ENCODE results near the gene ATRNL1. TPM values are rescaled to one million over a fixed set of nuclear protein-coding genes. Genes with fewer than 3 reads are reported as not detected.

Gene ATRNL1
- total and polyA plus RNA-seq, 2 of the 8 experiments (the other 6 are each of a cell fraction or from before 2014, with no cell fraction given) = 5.1 to 17.6 TPM

DNA sequence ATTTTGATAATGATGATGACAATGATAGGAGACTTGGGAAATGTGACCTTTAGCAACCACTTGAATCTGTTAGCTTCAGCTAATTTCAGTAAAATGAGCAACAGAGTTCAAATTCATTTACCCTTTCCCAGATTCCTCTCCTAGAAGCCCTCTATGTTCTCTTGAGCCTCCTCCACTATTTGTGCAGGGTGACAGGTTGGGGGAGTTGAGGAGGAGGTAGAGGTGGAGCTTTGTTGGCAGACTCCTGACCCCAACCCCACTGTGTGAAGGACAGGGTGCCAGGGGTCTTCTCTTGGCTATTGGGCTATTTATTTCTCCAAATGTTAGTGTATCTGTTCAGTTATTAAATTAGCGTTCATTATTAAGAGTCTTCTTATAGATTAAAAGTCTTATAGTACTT, 757.5 kb downstream of the ATRNL1 start:
- TF ChIP-seq CTBP2 (IDR thresholded peaks at IDR 0.05; ENCODE audit: borderline replicate concordance, insufficient read depth, insufficient read length, low read length) = no peak
- H3K9me3 ChIP-seq (ENCODE audit: insufficient read depth in 2 of 2, low read depth in 1 of 2, low read length in 1 of 2) = no peaks in the 10 kb centered on the region

More for the DNA sequence above, 757.5 kb downstream of the ATRNL1 start:
- WGBS, 2 experiments (ENCODE audit: extremely low coverage in 1 of 2, insufficient coverage in 1 of 2, insufficient read length in 1 of 2, insufficient replicate concordance in 2 of 2, low coverage in 1 of 2, low lambda C conversion rate in 2 of 2, missing lambda C conversion rate in 1 of 2) = 100% methylated on average over 1 of the region's 1 CpG; no CpG with 5 or more reads in 1 of the 2 experiments
- FAIRE-seq (no peak), DNase-seq (ENCODE audit: low read depth in 1 of 2, low spot score in 2 of 2) (no peak)
- no peak overlapping the region for H3K9ac ChIP-seq (replicated peaks in 1 of 4; ENCODE audit: extremely low read depth in 1 of 4, low read depth in 3 of 4, low read length in 3 of 4)
- no peaks in the 10 kb centered on the region for H3K23me2 ChIP-seq (ENCODE audit: low read depth, low read length)
- CTCF ChIA-PET (ENCODE audit: partially characterized antibody) = interaction anchor here (0.6 to 1.2 kb wide), 3 partner anchors 51 to 1286 kb away, joined by 3 read pairs; no protein-coding TSS in a partner anchor
- H3K4me2 ChIP-seq (ENCODE audit: insufficient read depth in 1 of 2, low read depth in 2 of 2, low read length in 2 of 2) = no peak overlapping the region
- no peaks in the 10 kb centered on the region for H3K79me1 ChIP-seq (ENCODE audit: low read depth, low read length)
- no peak overlapping the region for H2BK5ac ChIP-seq (ENCODE audit: low read depth, low read length)
- no peak overlapping the region for H3K56ac ChIP-seq (replicated peaks; ENCODE audit: insufficient read length, low read depth, low read length)
- no peak overlapping the region for H2AK5ac ChIP-seq (ENCODE audit: low read depth, low read length)
- POLR2A ChIA-PET (ENCODE audit: partially characterized antibody) = no interaction called here
- H3K4me3 ChIP-seq (ENCODE audit: extremely low read depth in 1 of 4, insufficient read depth in 2 of 4, low read depth in 3 of 4, low read length in 4 of 4) = no peak overlapping the region
- H2BK15ac ChIP-seq (ENCODE audit: low read length) = no peak overlapping the region
- no peaks in the 10 kb centered on the region for H3K36me3 ChIP-seq (ENCODE audit: control insufficient read depth in 2 of 4, insufficient read depth in 4 of 4, low read length in 3 of 4)
- no peak overlapping the region for H4K8ac ChIP-seq (ENCODE audit: extremely low read depth, insufficient read depth, low read length)
- H4K20me1 ChIP-seq (replicated peaks in 1 of 2; ENCODE audit: control insufficient read depth in 1 of 2, insufficient read depth in 2 of 2, low read length in 2 of 2) = no peaks in the 10 kb centered on the region
- no peak overlapping the region for H3K14ac ChIP-seq (ENCODE audit: insufficient read length)
- H3K18ac ChIP-seq (ENCODE audit: extremely low read depth, low read length) = no peak overlapping the region
- H2BK20ac ChIP-seq (ENCODE audit: low read length) = no peak overlapping the region
- H3K79me2 ChIP-seq (ENCODE audit: control insufficient read depth in 1 of 2, insufficient read depth in 2 of 2, low read length in 2 of 2) = no peaks in the 10 kb centered on the region
- H3K27ac ChIP-seq (ENCODE audit: low read depth, low read length) = no peak overlapping the region
- H3K27me3 ChIP-seq (replicated peaks in 1 of 4; ENCODE audit: control insufficient read depth in 3 of 4, extremely low read depth in 1 of 4, insufficient read depth in 3 of 4, low read length in 3 of 4) = no peaks in the 10 kb centered on the region
- no peak overlapping the region for H2BK12ac ChIP-seq (ENCODE audit: low read depth, low read length)
- H4K5ac ChIP-seq (ENCODE audit: insufficient read length, low read depth, low read length) = no peak overlapping the region
- H3K4me1 ChIP-seq (replicated peaks in 1 of 4; ENCODE audit: control insufficient read depth in 3 of 4, insufficient read depth in 4 of 4, low read length in 3 of 4) = no peaks in the 10 kb centered on the region
- no peak overlapping the region for H3K4ac ChIP-seq (replicated peaks; ENCODE audit: insufficient read length, low read depth, low read length)
- no peak overlapping the region for H4K91ac ChIP-seq (replicated peaks; ENCODE audit: insufficient read length, low read length)
- no peak overlapping the region for H3K23ac ChIP-seq (ENCODE audit: insufficient read length)
- no peak overlapping the region for H2AFZ ChIP-seq (ENCODE audit: low read length)
- no peak overlapping the region for H2BK120ac ChIP-seq (replicated peaks; ENCODE audit: low read depth, low read length)

All from H1 (cell line).